Skeletal muscle cell (primary cell): ENCODE results near the gene C12orf50.
A peak's percentile ranks its signal among the peaks of the same experiment; 100 is the strongest.
"Not testable (repeated sequence)": the region's sequence is repeated elsewhere in the genome, so short reads cannot be mapped to it uniquely, and the experiment has no call there.

Experiments used
- DNase-seq: peaks from one replicate; pipeline ENCODE4 v3.0.0-alpha.2; 2010; ENCODE audit warnings: low read depth
- H3K4me3 ChIP-seq: 2 replicates; pipeline ENCODE4 v1.5.1; 2011; ENCODE audit warnings: low read depth, mild to moderate bottlenecking, control low read depth, low read length, moderate library complexity

C12orf50 gene

GRCh38 chr12:87995581-87996178, 33.5 kb downstream of the C12orf50 start:
- no peak overlapping the region for H3K4me3 ChIP-seq
- peak; percentile 25 for DNase-seq

- no peak overlapping the region for H3K4me3 ChIP-seq
Measured at GRCh38 chr12:87991483-87991882, 37.7 kb downstream of the C12orf50 start.

GRCh38 chr12:87988534-87988933, 40.7 kb downstream of the C12orf50 start:
- DNase-seq = no peak
- no peak overlapping the region for H3K4me3 ChIP-seq

More at GRCh38 chr12:87991483-87991882, 37.7 kb downstream of the C12orf50 start:
- DNase-seq = no peak

- H3K4me3 ChIP-seq = no peak overlapping the region
- DNase-seq = no peak
Measured at GRCh38 chr12:87985069-87985675, 44.0 kb downstream of the C12orf50 start.

- no peak overlapping the region for H3K4me3 ChIP-seq
- DNase-seq = peak; percentile 13
Measured at GRCh38 chr12:87982208-87982607, 47.0 kb downstream of the C12orf50 start.

- peak; percentile 28 for DNase-seq
- H3K4me3 ChIP-seq = no peak overlapping the region
Measured at GRCh38 chr12:87981495-87981894, 47.7 kb downstream of the C12orf50 start.

GRCh38 chr12:87975879-87976278, 53.3 kb downstream of the C12orf50 start:
- no peak for DNase-seq
- H3K4me3 ChIP-seq = no peak overlapping the region

- no peak for DNase-seq
- H3K4me3 ChIP-seq = no peak overlapping the region
Measured at GRCh38 chr12:87967871-87968270, 61.3 kb downstream of the C12orf50 start.

- H3K4me3 ChIP-seq = no peak overlapping the region
- no peak for DNase-seq
Measured at GRCh38 chr12:87960566-87960965, 68.6 kb downstream of the C12orf50 start.

- DNase-seq, H3K4me3 ChIP-seq: not testable (repeated sequence)
Measured at GRCh38 chr12:87954028-87954427, 75.2 kb downstream of the C12orf50 start.

GRCh38 chr12:87953256-87953860, 75.8 kb downstream of the C12orf50 start:
- DNase-seq = no peak
- H3K4me3 ChIP-seq = no peak overlapping the region

GRCh38 chr12:87952850-87953249, 76.4 kb downstream of the C12orf50 start:
- no peak overlapping the region for H3K4me3 ChIP-seq
- no peak for DNase-seq

GRCh38 chr12:87952223-87952622, 77.0 kb downstream of the C12orf50 start:
- H3K4me3 ChIP-seq = no peak overlapping the region
- DNase-seq = no peak

GRCh38 chr12:87943762-87944161, 85.4 kb downstream of the C12orf50 start:
- H3K4me3 ChIP-seq = no peak overlapping the region
- no peak for DNase-seq

GRCh38 chr12:87943023-87943422, 86.2 kb downstream of the C12orf50 start:
- DNase-seq = no peak
- H3K4me3 ChIP-seq = no peak overlapping the region

GRCh38 chr12:87939182-87939581, 90.0 kb downstream of the C12orf50 start:
- no peak for DNase-seq
- no peak overlapping the region for H3K4me3 ChIP-seq

- H3K4me3 ChIP-seq = no peak overlapping the region
- DNase-seq = no peak
Measured at GRCh38 chr12:87935216-87935615, 94.0 kb downstream of the C12orf50 start.

- H3K4me3 ChIP-seq = no peak overlapping the region
- DNase-seq = no peak
Measured at GRCh38 chr12:87933991-87934390, 95.2 kb downstream of the C12orf50 start.

- DNase-seq = peak; percentile 54
- no peak overlapping the region for H3K4me3 ChIP-seq
Measured at GRCh38 chr12:87931812-87932211, 97.4 kb downstream of the C12orf50 start.

- H3K4me3 ChIP-seq = no peak overlapping the region
- no peak for DNase-seq
Measured at GRCh38 chr12:87930627-87931026, 98.6 kb downstream of the C12orf50 start.
